RKO (cell line): ENCODE results near the gene CADM2.

Source experiments
- DNase-seq: peaks from one replicate; pipeline ENCODE4 v3.0.0-alpha.2; 2016; ENCODE audit warnings: low spot score

CADM2 gene

GRCh38 chr3:85189731-85190130 is 230.9 kb downstream of the CADM2 start:
- DNase-seq: no peak

- DNase-seq: no peak
Measured at GRCh38 chr3:85193565-85193964, 234.8 kb downstream of the CADM2 start.

GRCh38 chr3:85208650-85209049 is 249.9 kb downstream of the CADM2 start:
- DNase-seq: no peak

GRCh38 chr3:85210540-85210939 is 251.8 kb downstream of the CADM2 start:
- DNase-seq: no peak

- no peak for DNase-seq
Measured at GRCh38 chr3:85228966-85229365, 270.2 kb downstream of the CADM2 start.

GRCh38 chr3:85244091-85244490 is 285.3 kb downstream of the CADM2 start:
- no peak for DNase-seq

- no peak for DNase-seq
Measured at GRCh38 chr3:85244519-85244918, 285.7 kb downstream of the CADM2 start.

GRCh38 chr3:85251766-85252165 is 293.0 kb downstream of the CADM2 start:
- no peak for DNase-seq

GRCh38 chr3:85252686-85253085 is 293.9 kb downstream of the CADM2 start:
- no peak for DNase-seq

GRCh38 chr3:85254738-85255137 is 295.9 kb downstream of the CADM2 start:
- DNase-seq: no peak

- no peak for DNase-seq
Measured at GRCh38 chr3:85255949-85256348, 297.2 kb downstream of the CADM2 start.

- DNase-seq: no peak
Measured at GRCh38 chr3:85258326-85258725, 299.5 kb downstream of the CADM2 start.

- no peak for DNase-seq
Measured at GRCh38 chr3:85258819-85259218, 300.0 kb downstream of the CADM2 start.

GRCh38 chr3:85259748-85260147 is 301.0 kb downstream of the CADM2 start:
- peak; percentile 43 for DNase-seq

GRCh38 chr3:85264381-85264780 is 305.6 kb downstream of the CADM2 start:
- no peak for DNase-seq

- DNase-seq: no peak
Measured at GRCh38 chr3:85270488-85270887, 311.7 kb downstream of the CADM2 start.

- no peak for DNase-seq
Measured at GRCh38 chr3:85271911-85272310, 313.1 kb downstream of the CADM2 start.

GRCh38 chr3:85288257-85288656 is 329.5 kb downstream of the CADM2 start:
- DNase-seq: no peak

- no peak for DNase-seq
Measured at GRCh38 chr3:85297291-85297690, 338.5 kb downstream of the CADM2 start.

- DNase-seq: no peak
Measured at GRCh38 chr3:85298032-85298431, 339.2 kb downstream of the CADM2 start.

GRCh38 chr3:85303156-85303555 is 344.4 kb downstream of the CADM2 start:
- DNase-seq: no peak

- DNase-seq: peak; percentile 4
Measured at GRCh38 chr3:85304360-85304964, 345.7 kb downstream of the CADM2 start.

- DNase-seq: no peak
Measured at GRCh38 chr3:85312331-85312730, 353.5 kb downstream of the CADM2 start.

GRCh38 chr3:85313380-85313779 is 354.6 kb downstream of the CADM2 start:
- no peak for DNase-seq

- DNase-seq: no peak
Measured at GRCh38 chr3:85316252-85316651, 357.5 kb downstream of the CADM2 start.
